Mucosa of descending colon (tissue), 3 donors: ENCODE data around the gene KANSL3. TPM values are rescaled to one million over a fixed set of nuclear protein-coding genes. Genes with fewer than 3 reads are reported as not detected.
"Not testable (repeated sequence)": the region's sequence is repeated elsewhere in the genome, so short reads cannot be mapped to it uniquely, and the experiment has no call there.

ENCODE experiments used
- ATAC-seq: fragments of 200-7000 bp; cut with Tn5 transposase; one replicate; pipeline ENCODE4 v1.9.1; 2020; ENCODE audit warnings: mild to moderate bottlenecking, moderate library complexity
- DNase-seq, 3 donors: peaks; one replicate each; pipeline ENCODE4 v3.0.0-alpha.2; 2020
- H3K36me3 ChIP-seq: fragments of 200-600 bp; one replicate; pipeline ENCODE4 v1.8.0; 2021; ENCODE audit warnings: low read depth, mild to moderate bottlenecking
- H3K4me1 ChIP-seq: fragments of 200-600 bp; one replicate; pipeline ENCODE4 v1.8.0; 2021; ENCODE audit warnings: low read depth, mild to moderate bottlenecking
- H3K4me3 ChIP-seq: fragments of 200-600 bp; one replicate; pipeline ENCODE4 v1.8.0; 2021; ENCODE audit warnings: mild to moderate bottlenecking
- H3K9me3 ChIP-seq: fragments of 200-600 bp; one replicate; pipeline ENCODE4 v1.8.0; 2021; ENCODE audit warnings: mild to moderate bottlenecking
- CTCF ChIP-seq: fragments of 200-600 bp; IDR thresholded peaks from one replicate; pipeline ENCODE4 v1.8.0; 2022; ENCODE audit warnings: antibody characterized with exemption, mild to moderate bottlenecking
- intact Hi-C, 2 donors: fragments of 100-400 bp; cut with DNase I in 1 of 2; cut with micrococcal nuclease in 1 of 2; formaldehyde crosslinking; loops; one replicate each; pipeline versions ENCODE4 v1.11.0 to v1.11.1; 2022; cut with DNase I, micrococcal nuclease
- total RNA-seq, 3 donors: library from RNA; stranded (reverse); fragmentation: NEBNext Ultra II Directional in 2 of 3; extraction: Animal tissue kit (Norgen Biotek cat#: 25700) in 2 of 3; gene quantifications; one replicate each; pipeline versions ENCODE4 v1.2.1 to v1.2.4, GENCODE V29; 2021 to 2023
- donor health status: DM: no; HTN: no; CAD: no; lungs with moderate emphysema.
- donor health status: DM: no; HTN: no; CAD: no.
- donor health status: DM: no; HTN: yes; CAD: no.

The KANSL3 gene
- total RNA-seq, 3 donors from 2014 or later, result 36.1 to 64.7 (median 49.2) TPM

- ATAC-seq (no peak), DNase-seq (no peak)
- no peak overlapping the region for H3K4me3 ChIP-seq
- no peak for TF ChIP-seq CTCF
- H3K4me1 ChIP-seq, result no peaks in the 10 kb centered on the region
- H3K36me3 ChIP-seq, result no peaks in the 10 kb centered on the region
- H3K9me3 ChIP-seq, result no peaks in the 10 kb centered on the region
- intact Hi-C loops, result no loop called here
Observed at GRCh38 chr2:96564563-96564962, 73.5 kb downstream of the KANSL3 start.

- intact Hi-C loops, result no loop called here
- DNase-seq (no peak), ATAC-seq (no peak)
- H3K4me1 ChIP-seq, result no peaks in the 10 kb centered on the region
- H3K4me3 ChIP-seq, result no peak overlapping the region
- TF ChIP-seq CTCF, result no peak
- no peaks in the 10 kb centered on the region for H3K36me3 ChIP-seq
- no peaks in the 10 kb centered on the region for H3K9me3 ChIP-seq
Observed at GRCh38 chr2:96564026-96564425, 74.1 kb downstream of the KANSL3 start.

GRCh38 chr2:96558485-96558884 is 79.6 kb downstream of the KANSL3 start:
- Histone ChIP-seq H3K4me1 (peaks cover 12% of the 10 kb centered on the region), H3K4me3 (no peak overlapping the region), H3K9me3 (no peaks in the 10 kb centered on the region), H3K36me3 (no peaks in the 10 kb centered on the region)
- ATAC-seq (no peak), DNase-seq (no peak)
- intact Hi-C loops, result no loop called here
- TF ChIP-seq CTCF, result no peak

GRCh38 chr2:96558061-96558460 is 80.1 kb downstream of the KANSL3 start:
- intact Hi-C loops, result no loop called here
- ATAC-seq (no peak), DNase-seq (no peak)
- peaks cover 12% of the 10 kb centered on the region for H3K4me1 ChIP-seq
- no peak overlapping the region for H3K4me3 ChIP-seq
- H3K9me3 ChIP-seq, result no peaks in the 10 kb centered on the region
- no peaks in the 10 kb centered on the region for H3K36me3 ChIP-seq
- TF ChIP-seq CTCF, result no peak

- DNase-seq, H3K9me3 ChIP-seq, ATAC-seq, H3K36me3 ChIP-seq, intact Hi-C loops, H3K4me3 ChIP-seq: not testable (repeated sequence)
- H3K4me1 ChIP-seq, result peaks cover 12% of the 10 kb centered on the region
Observed at GRCh38 chr2:96557421-96557820, 80.7 kb downstream of the KANSL3 start.

GRCh38 chr2:96556441-96557330 is 81.4 kb downstream of the KANSL3 start:
- ATAC-seq (peak; percentile 90), DNase-seq (peak; percentile 61 to 65 (median 62))
- Histone ChIP-seq H3K36me3 (no peaks in the 10 kb centered on the region), H3K4me3 (no peak overlapping the region), H3K9me3 (no peaks in the 10 kb centered on the region), H3K4me1 (peaks cover 12% of the 10 kb centered on the region)
- intact Hi-C loops, result no loop called here
- no peak for TF ChIP-seq CTCF
